Motor neuron (in vitro differentiated cells): ENCODE measurements around the gene PLCD3. TPM values are rescaled to one million over a fixed set of nuclear protein-coding genes. Genes with fewer than 3 reads are reported as not detected.

Experiments
- ATAC-seq, 8 experiments: fragments of 200-7000 bp; cut with Tn5 transposase; replicated peaks in 6 of 8; 2 replicates each; pipeline ENCODE4 v1.8.0; 2021; ENCODE audit warnings: mild to moderate bottlenecking in 8 of 8, moderate library complexity in 8 of 8
- H3K27ac ChIP-seq, 2 donors: fragments of 250-450 bp; sonication (Bioruptor Pico); 2 replicates each; pipeline ENCODE4 v1.9.0; 2021; ENCODE audit warnings: antibody characterized with exemption in 2 of 2, mild to moderate bottlenecking in 2 of 2, moderate library complexity in 1 of 2
- H3K4me1 ChIP-seq, 2 donors: fragments of 250-450 bp; sonication (Bioruptor Pico); replicated peaks in 1 of 2; 2 replicates each; pipeline ENCODE4 v1.6.1; 2021; ENCODE audit warnings: antibody characterized with exemption in 2 of 2, mild to moderate bottlenecking in 2 of 2, moderate library complexity in 1 of 2
- H3K4me3 ChIP-seq, 5 donors: fragments of 250-450 bp; sonication (Bioruptor Pico); 2 replicates each; pipeline ENCODE4 v1.9.0; 2021; ENCODE audit warnings: antibody characterized with exemption in 5 of 5, mild to moderate bottlenecking in 5 of 5, moderate library complexity in 4 of 5
- WGBS, 10 experiments: fragments of 450-650 bp; shearing (Covaris generic); methylation state at CpG; one replicate each; pipeline ENCODE4 v1.0.0; 2022; 5-methylcytosine and 5-hydroxymethylcytosine counted together
- in situ Hi-C, 9 experiments: fragments of 400-800 bp; cut with MboI; loops; one replicate each; pipeline ENCODE4 v1.15.0; 2021; ENCODE audit warnings: low sequenced_read_pairs in 9 of 9, low pct_unique_long_range_greater_than_20kb in 2 of 9; ENCODE audit not compliant: unreplicated experiment in 9 of 9
- total RNA-seq, 8 experiments: library from RNA; unstranded; fragments of 300-600 nt; gene quantifications; 2 replicates each; pipeline versions ENCODE4 v1.2.3 to v1.2.4, GENCODE V29; 2022

The PLCD3 gene
- total RNA-seq, 8 experiments from 2014 or later, result 2.0 to 40.1 (median 10.0) TPM

- H3K4me1 ChIP-seq, result peaks cover 0 to 4% of the 10 kb centered on the region in 2 donors
- ATAC-seq, result peak in 1 of 8 experiments; percentile 2
- in situ Hi-C loops, result no loop called here
- WGBS, 10 experiments, result 40 to 100% (median 88%) methylated on average over 1 to 5 of the region's 13 CpGs; no CpG with 5 or more reads in 1 of the 10 experiments
- no peak overlapping the region for H3K4me3 ChIP-seq
- H3K27ac ChIP-seq, result no peak overlapping the region
Observed at GRCh38 chr17:45107293-45108010, 24.9 kb downstream of the PLCD3 start.

- 73 to 100% (median 85%) methylated on average over 1 to 4 of the region's 5 CpGs; no CpG with 5 or more reads in 3 of the 10 experiments for WGBS, 10 experiments
Observed at GRCh38 chr17:45106582-45106981, 25.7 kb downstream of the PLCD3 start.

GRCh38 chr17:45106096-45106495 is 26.2 kb downstream of the PLCD3 start:
- no peak for ATAC-seq
- H3K4me3 ChIP-seq, result no peak overlapping the region
- no peak overlapping the region for H3K27ac ChIP-seq
- H3K4me1 ChIP-seq, result peaks cover 0 to under 1% of the 10 kb centered on the region in 2 donors
- in situ Hi-C loops, result no loop called here
- WGBS, 10 experiments, result 50 to 100% (median 85%) methylated on average over 1 to 2 of the region's 5 CpGs; no CpG with 5 or more reads in 6 of the 10 experiments

More at GRCh38 chr17:45106582-45106981, 25.7 kb downstream of the PLCD3 start:
- Histone ChIP-seq H3K4me1 (peaks cover 0 to 4% of the 10 kb centered on the region in 2 donors), H3K4me3 (no peak overlapping the region), H3K27ac (no peak overlapping the region)
- in situ Hi-C loops, result no loop called here
- no peak for ATAC-seq

GRCh38 chr17:45104907-45105624 is 27.2 kb downstream of the PLCD3 start:
- peak in 2 of 8 experiments; percentile 6 to 13 for ATAC-seq
- in situ Hi-C loops, result no loop called here
- H3K27ac ChIP-seq, result no peak overlapping the region
- no peaks in the 10 kb centered on the region for H3K4me1 ChIP-seq
- WGBS, 10 experiments, result 77 to 93% (median 85%) methylated on average over 2 to 8 of the region's 17 CpGs; no CpG with 5 or more reads in 4 of the 10 experiments
- no peak overlapping the region for H3K4me3 ChIP-seq

GRCh38 chr17:45104497-45104896 is 27.8 kb downstream of the PLCD3 start:
- in situ Hi-C loops, result no loop called here
- no peak for ATAC-seq
- H3K4me1 ChIP-seq, result no peaks in the 10 kb centered on the region
- no peak overlapping the region for H3K4me3 ChIP-seq
- WGBS, 10 experiments, result 90 to 100% (median 91%) methylated on average over 2 to 4 of the region's 6 CpGs; no CpG with 5 or more reads in 7 of the 10 experiments
- no peak overlapping the region for H3K27ac ChIP-seq

- in situ Hi-C loops, result no loop called here
- Histone ChIP-seq H3K4me1 (no peaks in the 10 kb centered on the region), H3K27ac (no peak overlapping the region), H3K4me3 (no peak overlapping the region)
- WGBS, 10 experiments, result 0 to 100% (median 84%) methylated on average over 1 to 6 of the region's 8 CpGs; no CpG with 5 or more reads in 7 of the 10 experiments
- ATAC-seq, result no peak
Observed at GRCh38 chr17:45104029-45104428, 28.3 kb downstream of the PLCD3 start.

- no peaks in the 10 kb centered on the region for H3K4me1 ChIP-seq
- 73 to 100% (median 97%) methylated on average over 1 to 7 of the region's 9 CpGs; no CpG with 5 or more reads in 2 of the 10 experiments for WGBS, 10 experiments
- in situ Hi-C loops, result no loop called here
Observed at GRCh38 chr17:45103269-45103795, 29.0 kb downstream of the PLCD3 start.

GRCh38 chr17:45102856-45103255 is 29.5 kb downstream of the PLCD3 start:
- ATAC-seq, result no peak
- Histone ChIP-seq H3K27ac (no peak overlapping the region), H3K4me1 (no peaks in the 10 kb centered on the region), H3K4me3 (no peak overlapping the region)
- in situ Hi-C loops, result no loop called here
- 86 to 100% (median 93%) methylated on average over 1 to 6 of the region's 9 CpGs; no CpG with 5 or more reads in 6 of the 10 experiments for whole genome bisulfite sequencing, 10 experiments

More at GRCh38 chr17:45103269-45103795, 29.0 kb downstream of the PLCD3 start:
- no peak for ATAC-seq
- no peak overlapping the region for H3K4me3 ChIP-seq
- H3K27ac ChIP-seq, result no peak overlapping the region

GRCh38 chr17:45101883-45102811 is 30.2 kb downstream of the PLCD3 start:
- H3K4me1 ChIP-seq, result no peaks in the 10 kb centered on the region
- in situ Hi-C loops, result no loop called here
- H3K4me3 ChIP-seq, result no peak overlapping the region
- 33 to 100% (median 79%) methylated on average over 3 to 8 of the region's 12 CpGs; no CpG with 5 or more reads in 3 of the 10 experiments for whole genome bisulfite sequencing, 10 experiments
- ATAC-seq, result peak in 3 of 8 experiments; percentile 76 to 79 (median 78)
- H3K27ac ChIP-seq, result no peak overlapping the region

GRCh38 chr17:45101546-45101882 is 30.8 kb downstream of the PLCD3 start:
- ATAC-seq, result no peak
- Histone ChIP-seq H3K4me3 (no peak overlapping the region), H3K27ac (no peak overlapping the region), H3K4me1 (no peaks in the 10 kb centered on the region)
- in situ Hi-C loops, result no loop called here
- 32 to 80% (median 72%) methylated on average over 1 to 5 of the region's 9 CpGs; no CpG with 5 or more reads in 4 of the 10 experiments for WGBS, 10 experiments

- WGBS, 10 experiments, result 0 to 100% (median 46%) methylated on average over 1 to 7 of the region's 9 CpGs; no CpG with 5 or more reads in 4 of the 10 experiments
- Histone ChIP-seq H3K4me1 (no peaks in the 10 kb centered on the region), H3K4me3 (no peak overlapping the region), H3K27ac (no peak overlapping the region)
- in situ Hi-C loops, result no loop called here
- peak; percentile 33 to 96 (median 87) for ATAC-seq
Observed at GRCh38 chr17:45098869-45099616, 33.3 kb downstream of the PLCD3 start.
